LNCaP clone FGC (cell line): ENCODE data around the gene TNIK.
A peak's percentile ranks its signal among the peaks of the same experiment; 100 is the strongest.

Source experiments
- DNase-seq: peaks from one replicate; pipeline ENCODE4 v3.0.0-alpha.2; 2011; ENCODE audit warnings: low read depth
- H3K4me3 ChIP-seq: 2 replicates; pipeline ENCODE4 v1.5.1; 2011; ENCODE audit warnings: mild to moderate bottlenecking, low read depth, low read length, control low read depth
- CTCF ChIP-seq: IDR thresholded peaks from 2 replicates; pipeline ENCODE4 v1.5.1; 2012; ENCODE audit warnings: mild to moderate bottlenecking; ENCODE audit not compliant: control insufficient read depth, insufficient read depth; ENCODE audit errors: extremely low read depth

The TNIK gene

DNA sequence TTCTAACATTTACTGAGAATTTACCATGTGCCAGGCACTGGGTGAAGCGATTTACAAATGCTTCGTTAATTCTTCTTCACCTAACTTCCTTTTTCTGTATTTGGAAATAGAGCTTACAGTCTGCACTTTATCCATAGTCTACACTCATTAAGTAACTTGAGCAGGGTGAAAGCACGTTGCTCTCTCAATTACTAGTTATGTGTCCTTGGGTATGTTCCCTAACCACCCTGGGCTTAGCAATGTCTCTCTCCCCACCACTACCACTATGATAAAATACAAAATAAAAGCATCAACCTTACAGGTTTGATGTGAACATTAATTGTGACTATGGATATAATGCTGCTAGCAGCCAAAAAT lies 260.8 kb downstream of the TNIK start:
- H3K4me3 ChIP-seq: no peak overlapping the region
- no peak for DNase-seq
- no peak for TF ChIP-seq CTCF

GRCh38 chr3:171198781-171199472 lies 261.3 kb downstream of the TNIK start:
- TF ChIP-seq CTCF: no peak
- DNase-seq: peak; percentile 11
- no peak overlapping the region for H3K4me3 ChIP-seq

- DNase-seq: no peak
- TF ChIP-seq CTCF: 0 out of 2 replicates have a peak, but pooled peaks have one; percentile 14
- H3K4me3 ChIP-seq: no peak overlapping the region
These were observed 264.5 kb downstream of the TNIK start for GRCh38 chr3:171195686-171196085.

GRCh38 chr3:171194965-171195364 lies 265.2 kb downstream of the TNIK start:
- no peak for DNase-seq
- no peak overlapping the region for H3K4me3 ChIP-seq
- TF ChIP-seq CTCF: no peak

- no peak overlapping the region for H3K4me3 ChIP-seq
- no peak for DNase-seq
- no peak for TF ChIP-seq CTCF
These were observed 266.5 kb downstream of the TNIK start for GRCh38 chr3:171193693-171194092.

- no peak overlapping the region for H3K4me3 ChIP-seq
- no peak for TF ChIP-seq CTCF
- no peak for DNase-seq
These were observed 267.9 kb downstream of the TNIK start for GRCh38 chr3:171192176-171192854.
